ENCODE data around the gene PDE6D.

The PDE6D gene

GRCh38 chr2:231706731-231707624 is 74.1 kb downstream of the PDE6D start:
- peak; percentile 98 for DNase-seq (ENCODE audit: low spot score)

- no peak for DNase-seq (ENCODE audit: low spot score)
Observed at GRCh38 chr2:231704017-231704416, 77.1 kb downstream of the PDE6D start.

- no peak for DNase-seq (ENCODE audit: low spot score)
Observed at GRCh38 chr2:231701456-231702373, 79.4 kb downstream of the PDE6D start.

GRCh38 chr2:231699006-231699405 is 82.1 kb downstream of the PDE6D start:
- no peak for DNase-seq (ENCODE audit: low spot score)

GRCh38 chr2:231696004-231696367 is 85.1 kb downstream of the PDE6D start:
- DNase-seq (ENCODE audit: low spot score): no peak

- no peak for DNase-seq (ENCODE audit: low spot score)
Observed at GRCh38 chr2:231693956-231694355, 87.1 kb downstream of the PDE6D start.

GRCh38 chr2:231692847-231693246 is 88.2 kb downstream of the PDE6D start:
- DNase-seq (ENCODE audit: low spot score): no peak

- no peak for DNase-seq (ENCODE audit: low spot score)
Observed at GRCh38 chr2:231691251-231691772, 89.8 kb downstream of the PDE6D start.

- DNase-seq (ENCODE audit: low spot score): no peak
Observed at GRCh38 chr2:231689124-231689893, 91.8 kb downstream of the PDE6D start.

- DNase-seq (ENCODE audit: low spot score): no peak
Observed at GRCh38 chr2:231688719-231689118, 92.4 kb downstream of the PDE6D start.

GRCh38 chr2:231687961-231688360 is 93.1 kb downstream of the PDE6D start:
- DNase-seq (ENCODE audit: low spot score): no peak

- peak; percentile 65 for DNase-seq (ENCODE audit: low spot score)
Observed at GRCh38 chr2:231687133-231687852, 93.8 kb downstream of the PDE6D start.

GRCh38 chr2:231686192-231687100 is 94.6 kb downstream of the PDE6D start:
- DNase-seq (ENCODE audit: low spot score): no peak

- no peak for DNase-seq (ENCODE audit: low spot score)
Observed at GRCh38 chr2:231685349-231686191, 95.5 kb downstream of the PDE6D start.

GRCh38 chr2:231684314-231685223 is 96.5 kb downstream of the PDE6D start:
- no peak for DNase-seq (ENCODE audit: low spot score)

GRCh38 chr2:231683292-231684235 is 97.5 kb downstream of the PDE6D start:
- no peak for DNase-seq (ENCODE audit: low spot score)
